ENCODE results near the gene OR52B6. TPM values are rescaled to one million over a fixed set of nuclear protein-coding genes. Genes with fewer than 3 reads are reported as not detected.

OR52B6 gene
- total RNA-seq, 2 experiments from 2014 or later: not detected

DNA sequence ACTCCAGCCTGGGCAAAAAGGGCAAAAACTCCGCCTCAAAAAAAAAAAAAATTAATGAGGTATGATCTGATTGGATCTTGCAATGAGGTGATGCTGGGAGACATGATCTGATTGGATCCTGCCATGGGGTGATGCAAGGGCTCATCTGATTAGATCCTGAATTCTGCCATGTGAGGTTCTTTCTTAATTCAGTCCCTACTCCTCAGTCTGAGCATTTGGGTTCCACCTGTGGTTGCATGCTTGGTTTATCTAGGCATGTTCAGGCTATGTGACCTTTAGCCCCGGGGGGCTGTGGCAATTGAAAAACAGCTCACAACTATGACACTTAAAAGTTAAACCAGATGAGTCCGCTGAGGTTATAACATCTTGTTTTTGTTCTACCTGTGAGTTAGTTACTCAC, 10.9 kb downstream of the OR52B6 start:
- ChIA-PET POLR2A (interaction anchor here (1.0 kb wide), 1 partner anchor 23 kb away, joined by 4 read pairs; no protein-coding TSS in a partner anchor), CTCF (ENCODE audit: unreplicated experiment) (no interaction called here)

DNA sequence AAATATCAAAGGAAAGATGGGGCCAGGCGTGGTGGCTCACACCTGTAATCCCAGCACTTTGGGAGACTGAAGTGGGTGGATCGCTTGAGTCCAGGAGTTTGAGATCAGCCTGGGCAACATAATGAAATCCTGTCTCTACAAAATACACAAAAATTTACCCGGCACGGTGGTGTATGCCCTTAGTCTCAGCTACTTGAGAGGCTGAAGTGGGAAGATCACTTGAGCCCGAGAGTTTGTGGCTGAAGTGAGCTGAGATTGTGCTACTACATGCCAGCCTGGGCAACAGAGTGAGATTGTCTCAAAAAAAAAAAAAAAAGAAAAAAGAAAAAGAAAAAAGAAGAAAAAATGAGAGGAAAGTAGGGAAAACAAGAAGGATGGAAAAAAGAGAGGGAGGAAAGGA, 11.9 kb downstream of the OR52B6 start:
- Histone ChIP-seq H3K79me2 (ENCODE audit: insufficient read depth, low read depth, low read length) (no peaks in the 10 kb centered on the region), H4K20me1 (ENCODE audit: insufficient read depth, low read length) (no peaks in the 10 kb centered on the region), H3K4me3 (ENCODE audit: low read depth, low read length, poor library complexity, severe bottlenecking) (no peak overlapping the region), H3K9me3 (ENCODE audit: low read length) (no peaks in the 10 kb centered on the region), H2AFZ (ENCODE audit: low read length) (no peak overlapping the region), H3K4me2 (ENCODE audit: low read length) (no peak overlapping the region), H3K36me3 (ENCODE audit: insufficient read depth, low read length) (no peaks in the 10 kb centered on the region), H3K4me1 (ENCODE audit: insufficient read depth, low read length, poor library complexity, severe bottlenecking) (no peaks in the 10 kb centered on the region), H3K27ac (ENCODE audit: low read depth, low read length, poor library complexity, severe bottlenecking) (no peak overlapping the region), H3K9me2 (ENCODE audit: insufficient read depth, low read length) (no peaks in the 10 kb centered on the region)
- TF ChIP-seq EZH2phosphoT487 (IDR thresholded peaks at IDR 0.05; ENCODE audit: borderline replicate concordance, low read depth, low read length): no peak
- TF ChIP-seq, protein P1, sequence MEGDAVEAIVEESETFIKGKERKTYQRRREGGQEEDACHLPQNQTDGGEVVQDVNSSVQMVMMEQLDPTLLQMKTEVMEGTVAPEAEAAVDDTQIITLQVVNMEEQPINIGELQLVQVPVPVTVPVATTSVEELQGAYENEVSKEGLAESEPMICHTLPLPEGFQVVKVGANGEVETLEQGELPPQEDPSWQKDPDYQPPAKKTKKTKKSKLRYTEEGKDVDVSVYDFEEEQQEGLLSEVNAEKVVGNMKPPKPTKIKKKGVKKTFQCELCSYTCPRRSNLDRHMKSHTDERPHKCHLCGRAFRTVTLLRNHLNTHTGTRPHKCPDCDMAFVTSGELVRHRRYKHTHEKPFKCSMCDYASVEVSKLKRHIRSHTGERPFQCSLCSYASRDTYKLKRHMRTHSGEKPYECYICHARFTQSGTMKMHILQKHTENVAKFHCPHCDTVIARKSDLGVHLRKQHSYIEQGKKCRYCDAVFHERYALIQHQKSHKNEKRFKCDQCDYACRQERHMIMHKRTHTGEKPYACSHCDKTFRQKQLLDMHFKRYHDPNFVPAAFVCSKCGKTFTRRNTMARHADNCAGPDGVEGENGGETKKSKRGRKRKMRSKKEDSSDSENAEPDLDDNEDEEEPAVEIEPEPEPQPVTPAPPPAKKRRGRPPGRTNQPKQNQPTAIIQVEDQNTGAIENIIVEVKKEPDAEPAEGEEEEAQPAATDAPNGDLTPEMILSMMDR (conservative IDR thresholded peaks at IDR 0.05; ENCODE audit: low read length): no peak
- no TSS peak for BruUV-seq (replicated peaks)
- no peak for DNase-seq (ENCODE audit: low spot score)
- intact Hi-C loops (cut with micrococcal nuclease; ENCODE audit: unreplicated experiment): no loop called here
- ChIA-PET POLR2A (interaction anchor here (0.6 to 1.0 kb wide), 2 partner anchors 24 to 138 kb away, joined by 4 read pairs; no protein-coding TSS in a partner anchor), CTCF (ENCODE audit: unreplicated experiment) (no interaction called here)

More for the DNA sequence above, 10.9 kb downstream of the OR52B6 start:
- DNase-seq (ENCODE audit: low spot score): no peak
- no peak for TF ChIP-seq EZH2phosphoT487 (IDR thresholded peaks at IDR 0.05; ENCODE audit: borderline replicate concordance, low read depth, low read length)
- TF ChIP-seq, protein P1 (conservative IDR thresholded peaks at IDR 0.05; ENCODE audit: low read length): no peak
- no peaks in the 10 kb centered on the region for H3K79me2 ChIP-seq (ENCODE audit: insufficient read depth, low read depth, low read length)
- no peaks in the 10 kb centered on the region for H4K20me1 ChIP-seq (ENCODE audit: insufficient read depth, low read length)
- H3K9me3 ChIP-seq (ENCODE audit: low read length): no peaks in the 10 kb centered on the region
- H3K36me3 ChIP-seq (ENCODE audit: insufficient read depth, low read length): no peaks in the 10 kb centered on the region
- BruUV-seq (replicated peaks): no TSS peak
- intact Hi-C loops (cut with micrococcal nuclease; ENCODE audit: unreplicated experiment): no loop called here
- no peak overlapping the region for H2AFZ ChIP-seq (ENCODE audit: low read length)
- no peak overlapping the region for H3K4me3 ChIP-seq (ENCODE audit: low read depth, low read length, poor library complexity, severe bottlenecking)
- no peaks in the 10 kb centered on the region for H3K9me2 ChIP-seq (ENCODE audit: insufficient read depth, low read length)
- H3K4me1 ChIP-seq (ENCODE audit: insufficient read depth, low read length, poor library complexity, severe bottlenecking): no peaks in the 10 kb centered on the region
- no peak overlapping the region for H3K4me2 ChIP-seq (ENCODE audit: low read length)
- no peak overlapping the region for H3K27ac ChIP-seq (ENCODE audit: low read depth, low read length, poor library complexity, severe bottlenecking)

GRCh38 chr11:5593146-5593545, 12.5 kb downstream of the OR52B6 start:
- CTCF ChIA-PET (ENCODE audit: unreplicated experiment): no interaction called here
- no peak for DNase-seq (ENCODE audit: low spot score)
- Histone ChIP-seq H2AFZ (ENCODE audit: low read length) (no peak overlapping the region), H3K9me3 (ENCODE audit: low read length) (no peaks in the 10 kb centered on the region), H4K20me1 (ENCODE audit: insufficient read depth, low read length) (no peaks in the 10 kb centered on the region), H3K9me2 (ENCODE audit: insufficient read depth, low read length) (no peaks in the 10 kb centered on the region), H3K4me1 (ENCODE audit: insufficient read depth, low read length, poor library complexity, severe bottlenecking) (no peaks in the 10 kb centered on the region), H3K4me3 (ENCODE audit: low read depth, low read length, poor library complexity, severe bottlenecking) (no peak overlapping the region), H3K79me2 (ENCODE audit: insufficient read depth, low read depth, low read length) (no peaks in the 10 kb centered on the region), H3K27ac (ENCODE audit: low read depth, low read length, poor library complexity, severe bottlenecking) (no peak overlapping the region), H3K36me3 (ENCODE audit: insufficient read depth, low read length) (no peaks in the 10 kb centered on the region), H3K4me2 (ENCODE audit: low read length) (no peak overlapping the region)
- POLR2A ChIA-PET: no interaction called here
- intact Hi-C loops (cut with micrococcal nuclease; ENCODE audit: unreplicated experiment): no loop called here
- BruUV-seq (replicated peaks): no TSS peak
- no peak for TF ChIP-seq EZH2phosphoT487 (IDR thresholded peaks at IDR 0.05; ENCODE audit: borderline replicate concordance, low read depth, low read length)
- TF ChIP-seq, protein P1 (conservative IDR thresholded peaks at IDR 0.05; ENCODE audit: low read length): no peak
